SK-N-SH treated with all-trans-retinoic acid at 6 μM for 48 hours (cell line): ENCODE data around the gene MAP7D1.

ENCODE experiments used
- ATAC-seq: fragments of 200-7000 bp; cut with Tn5 transposase; 3 replicates; pipeline ENCODE4 v1.9.1; 2020; ENCODE audit warnings: mild to moderate bottlenecking, moderate library complexity
- ARNTL ChIP-seq: fragments of 450-650 bp; formaldehyde crosslinking; IDR thresholded peaks from 2 replicates; pipeline ENCODE4 v1.5.0; 2020; ENCODE audit warnings: low read depth, mild to moderate bottlenecking, moderate library complexity, borderline replicate concordance
- BACH2 ChIP-seq: fragments of 250-450 bp; sonication (Bioruptor Pico); IDR thresholded peaks from 2 replicates; pipeline ENCODE4 v1.9.0; 2021; ENCODE audit warnings: mild to moderate bottlenecking, borderline replicate concordance
- CSDC2 ChIP-seq: fragments of 250-450 bp; sonication (Bioruptor Pico); IDR thresholded peaks from 2 replicates; pipeline ENCODE4 v1.5.0; 2020; ENCODE audit warnings: mild to moderate bottlenecking, moderate library complexity
- ESRRG ChIP-seq: fragments of 250-450 bp; sonication (Bioruptor Pico); IDR thresholded peaks from 2 replicates; pipeline ENCODE4 v1.6.1; 2021; ENCODE audit warnings: mild to moderate bottlenecking
- GLIS3 ChIP-seq: fragments of 250-450 bp; sonication (Bioruptor Pico); IDR thresholded peaks from 2 replicates; pipeline ENCODE4 v1.5.0; 2020; ENCODE audit warnings: mild to moderate bottlenecking, moderate library complexity
- ISL1 ChIP-seq: fragments of 250-450 bp; sonication (Bioruptor Pico); IDR thresholded peaks from 2 replicates; pipeline ENCODE4 v2.1.2; 2022; ENCODE audit warnings: mild to moderate bottlenecking, moderate library complexity
- OSR1 ChIP-seq: fragments of 250-450 bp; sonication (Bioruptor Pico); IDR thresholded peaks from 2 replicates; pipeline ENCODE4 v1.8.0; 2022; ENCODE audit warnings: moderate library complexity, mild to moderate bottlenecking, inconsistent platforms
- PPARA ChIP-seq: fragments of 250-450 bp; sonication (Bioruptor Pico); IDR thresholded peaks from 2 replicates; pipeline ENCODE4 v1.5.0; 2020; ENCODE audit warnings: mild to moderate bottlenecking, borderline replicate concordance
- RARB ChIP-seq: fragments of 250-450 bp; sonication (Bioruptor Pico); IDR thresholded peaks from 2 replicates; pipeline ENCODE4 v1.8.0; 2021; ENCODE audit warnings: mild to moderate bottlenecking, moderate library complexity
- SNAI2 ChIP-seq: fragments of 250-450 bp; sonication (Bioruptor Pico); IDR thresholded peaks from 2 replicates; pipeline ENCODE4 v1.5.0; 2020; ENCODE audit warnings: mild to moderate bottlenecking, moderate library complexity
- TCF4 ChIP-seq: fragments of 250-450 bp; sonication (Bioruptor Pico); IDR thresholded peaks from 2 replicates; pipeline ENCODE4 v1.8.0; 2021; ENCODE audit warnings: mild to moderate bottlenecking, moderate library complexity, borderline replicate concordance
- TOX ChIP-seq: fragments of 250-450 bp; sonication (Bioruptor Pico); IDR thresholded peaks from 2 replicates; pipeline ENCODE4 v1.8.0; 2021; ENCODE audit warnings: mild to moderate bottlenecking, moderate library complexity, borderline replicate concordance
- ZFP3 ChIP-seq: fragments of 250-450 bp; sonication (Bioruptor Pico); IDR thresholded peaks from 2 replicates; pipeline ENCODE4 v1.5.0; 2020; ENCODE audit warnings: mild to moderate bottlenecking, moderate library complexity
- ZFP30 ChIP-seq: fragments of 450-650 bp; formaldehyde crosslinking; IDR thresholded peaks from 2 replicates; pipeline ENCODE4 v1.5.0; 2022; ENCODE audit warnings: mild to moderate bottlenecking, moderate library complexity
- ZNF565 ChIP-seq: fragments of 450-650 bp; formaldehyde crosslinking; conservative IDR thresholded peaks from 2 replicates; pipeline ENCODE4 v1.5.0; 2020; ENCODE audit warnings: low read depth, mild to moderate bottlenecking, moderate library complexity
- ZNF70 ChIP-seq: fragments of 450-650 bp; formaldehyde crosslinking; IDR thresholded peaks from 2 replicates; pipeline ENCODE4 v1.5.0; 2020; ENCODE audit warnings: mild to moderate bottlenecking, moderate library complexity
- ZNF8 ChIP-seq: fragments of 450-650 bp; formaldehyde crosslinking; IDR thresholded peaks from 2 replicates; pipeline ENCODE4 v1.5.0; 2020; ENCODE audit warnings: mild to moderate bottlenecking, moderate library complexity
- TF ChIP-seq, protein P1 (sequence below): fragments of 250-450 bp; sonication (Bioruptor Pico); IDR thresholded peaks from 2 replicates; pipeline ENCODE4 v1.5.0; 2020; ENCODE audit warnings: mild to moderate bottlenecking, moderate library complexity
- TF ChIP-seq, protein P2 (sequence below): fragments of 250-450 bp; sonication (Bioruptor Pico); IDR thresholded peaks from 2 replicates; pipeline ENCODE4 v1.5.1; 2021; ENCODE audit warnings: mild to moderate bottlenecking, moderate library complexity
- TF ChIP-seq, protein P3 (sequence below): fragments of 250-450 bp; sonication (Bioruptor Pico); IDR thresholded peaks from 2 replicates; pipeline ENCODE4 v1.5.1; 2020; ENCODE audit warnings: low read depth, mild to moderate bottlenecking, moderate library complexity
- TF ChIP-seq, protein P4 (sequence below): fragments of 250-450 bp; sonication (Bioruptor Pico); IDR thresholded peaks from 2 replicates; pipeline ENCODE4 v1.8.0; 2021; ENCODE audit warnings: low read depth, mild to moderate bottlenecking, moderate library complexity, borderline replicate concordance

Gene MAP7D1

DNA sequence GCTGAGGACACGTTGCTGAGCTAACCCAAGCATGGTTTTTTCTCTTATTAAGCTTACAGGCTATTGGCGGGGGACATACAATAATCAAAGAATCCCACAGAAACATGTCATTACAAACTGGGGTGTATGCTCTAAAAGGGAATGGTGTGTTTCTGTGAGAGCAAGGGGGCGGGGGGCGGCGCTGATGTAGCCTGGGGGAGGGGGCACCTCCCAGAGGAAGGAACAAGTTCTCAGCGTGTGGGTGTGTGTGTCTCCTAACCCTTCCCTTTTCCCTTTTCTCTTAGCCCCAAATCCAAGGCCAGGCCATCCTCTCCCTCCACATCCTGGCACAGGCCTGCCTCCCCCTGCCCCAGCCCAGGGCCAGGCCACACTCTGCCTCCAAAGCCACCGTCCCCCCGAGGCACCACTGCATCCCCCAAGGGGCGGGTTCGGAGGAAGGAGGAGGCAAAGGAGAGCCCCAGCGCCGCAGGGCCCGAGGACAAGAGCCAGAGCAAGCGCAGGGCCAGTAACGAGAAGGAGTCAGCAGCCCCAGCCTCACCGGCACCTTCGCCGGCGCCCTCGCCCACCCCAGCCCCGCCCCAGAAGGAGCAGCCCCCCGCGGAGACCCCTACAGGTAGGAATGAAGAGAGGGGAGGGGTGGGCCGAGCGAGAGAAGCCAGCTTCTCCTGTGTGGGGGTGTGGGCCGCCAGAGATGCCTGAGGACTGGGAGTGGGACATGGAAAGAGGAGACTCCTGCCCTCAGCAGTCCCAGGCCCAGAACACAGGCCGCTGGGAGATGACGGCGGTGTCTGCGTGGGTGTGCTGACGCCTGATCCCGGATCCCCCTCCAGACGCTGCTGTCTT lies 21.9 kb downstream of the MAP7D1 start (continued):
- no peak for TF ChIP-seq SNAI2 (CRISPR knock-in tag)
- no peak for TF ChIP-seq RARB
- no peak for TF ChIP-seq GLIS3 (CRISPR knock-in tag)
- TF ChIP-seq, all 23 proteins: peak for 0

DNA sequence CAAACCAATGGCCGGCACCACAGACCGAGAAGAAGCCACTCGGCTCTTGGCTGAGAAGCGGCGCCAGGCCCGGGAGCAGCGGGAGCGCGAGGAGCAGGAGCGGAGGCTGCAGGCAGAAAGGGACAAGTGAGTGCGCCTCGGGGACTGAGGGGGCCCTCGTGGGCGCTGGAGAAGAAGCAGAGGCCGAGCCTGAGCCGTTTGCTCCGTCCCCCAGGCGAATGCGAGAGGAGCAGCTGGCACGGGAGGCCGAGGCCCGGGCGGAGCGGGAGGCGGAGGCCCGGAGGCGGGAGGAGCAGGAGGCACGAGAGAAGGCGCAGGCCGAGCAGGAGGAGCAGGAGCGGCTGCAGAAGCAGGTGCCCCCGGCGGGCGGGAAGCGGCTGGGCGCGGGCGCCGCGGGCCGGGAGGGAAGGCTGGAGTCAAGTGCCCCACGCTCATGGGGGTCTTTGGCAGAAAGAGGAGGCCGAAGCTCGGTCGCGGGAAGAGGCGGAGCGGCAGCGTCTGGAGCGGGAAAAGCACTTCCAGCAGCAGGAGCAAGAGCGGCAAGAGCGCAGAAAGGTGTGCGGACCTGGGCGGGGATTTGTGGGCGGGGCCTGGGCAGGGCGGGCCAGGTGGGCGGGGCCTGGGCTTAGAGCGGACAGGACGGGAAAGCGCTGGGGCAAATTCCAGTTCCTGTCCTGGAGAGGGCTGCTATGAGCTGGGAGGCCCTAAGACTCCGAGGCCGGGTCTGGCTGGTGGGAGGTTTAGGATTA lies 22.7 kb downstream of the MAP7D1 start:
- no peak for ATAC-seq
- TF ChIP-seq ZFP3 (CRISPR knock-in tag) (no peak), SNAI2 (CRISPR knock-in tag) (no peak), ARNTL (CRISPR knock-in tag) (no peak), ZFP30 (CRISPR knock-in tag) (no peak)
- TF ChIP-seq, all 23 proteins: peak for 0

DNA sequence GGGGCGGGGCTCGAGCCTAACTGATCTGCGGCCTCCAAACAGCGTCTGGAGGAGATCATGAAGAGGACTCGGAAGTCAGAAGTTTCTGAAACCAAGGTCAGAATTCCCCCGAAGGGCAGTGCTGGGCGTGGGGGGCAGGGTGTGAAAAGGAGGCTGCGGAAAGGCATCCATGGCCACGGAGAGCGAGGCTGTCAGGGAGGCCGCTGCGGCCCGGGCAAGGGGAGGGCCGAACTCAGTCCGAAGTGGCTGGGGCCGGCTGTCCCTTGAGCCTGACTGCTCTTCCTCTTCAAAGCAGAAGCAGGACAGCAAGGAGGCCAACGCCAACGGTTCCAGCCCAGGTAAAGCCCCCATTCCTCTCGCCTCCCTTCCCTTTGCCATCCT lies 23.2 kb downstream of the MAP7D1 start:
- ATAC-seq: no peak

DNA sequence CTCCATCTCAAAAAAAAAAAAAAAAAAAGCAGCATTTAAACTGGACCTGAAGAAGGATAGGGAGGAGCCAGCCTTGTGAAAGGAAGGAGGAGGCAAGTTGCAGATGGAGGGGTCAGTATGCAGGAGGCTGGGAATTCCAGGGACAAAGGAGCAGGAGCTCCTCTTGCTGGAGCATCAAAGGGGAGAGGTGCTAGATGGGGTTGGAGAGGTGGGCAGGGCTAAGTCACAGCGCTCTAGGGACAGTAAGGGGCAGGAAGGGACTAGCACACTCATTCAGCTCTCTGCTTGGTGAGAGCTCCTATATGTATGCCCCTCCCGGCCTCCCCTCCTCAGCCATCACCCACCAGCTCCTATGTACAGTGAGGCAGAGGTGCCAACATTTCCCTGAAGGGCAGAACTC lies 26.8 kb downstream of the MAP7D1 start:
- ATAC-seq: peak; percentile 12
- TF ChIP-seq BACH2 (CRISPR knock-in tag) (no peak), ZNF565 (CRISPR knock-in tag) (no peak), ZNF70 (CRISPR knock-in tag) (no peak), RARB (no peak), PPARA (CRISPR knock-in tag) (no peak), ISL1 (no peak), ARNTL (CRISPR knock-in tag) (no peak), SNAI2 (CRISPR knock-in tag) (no peak)
- TF ChIP-seq, protein P1, sequence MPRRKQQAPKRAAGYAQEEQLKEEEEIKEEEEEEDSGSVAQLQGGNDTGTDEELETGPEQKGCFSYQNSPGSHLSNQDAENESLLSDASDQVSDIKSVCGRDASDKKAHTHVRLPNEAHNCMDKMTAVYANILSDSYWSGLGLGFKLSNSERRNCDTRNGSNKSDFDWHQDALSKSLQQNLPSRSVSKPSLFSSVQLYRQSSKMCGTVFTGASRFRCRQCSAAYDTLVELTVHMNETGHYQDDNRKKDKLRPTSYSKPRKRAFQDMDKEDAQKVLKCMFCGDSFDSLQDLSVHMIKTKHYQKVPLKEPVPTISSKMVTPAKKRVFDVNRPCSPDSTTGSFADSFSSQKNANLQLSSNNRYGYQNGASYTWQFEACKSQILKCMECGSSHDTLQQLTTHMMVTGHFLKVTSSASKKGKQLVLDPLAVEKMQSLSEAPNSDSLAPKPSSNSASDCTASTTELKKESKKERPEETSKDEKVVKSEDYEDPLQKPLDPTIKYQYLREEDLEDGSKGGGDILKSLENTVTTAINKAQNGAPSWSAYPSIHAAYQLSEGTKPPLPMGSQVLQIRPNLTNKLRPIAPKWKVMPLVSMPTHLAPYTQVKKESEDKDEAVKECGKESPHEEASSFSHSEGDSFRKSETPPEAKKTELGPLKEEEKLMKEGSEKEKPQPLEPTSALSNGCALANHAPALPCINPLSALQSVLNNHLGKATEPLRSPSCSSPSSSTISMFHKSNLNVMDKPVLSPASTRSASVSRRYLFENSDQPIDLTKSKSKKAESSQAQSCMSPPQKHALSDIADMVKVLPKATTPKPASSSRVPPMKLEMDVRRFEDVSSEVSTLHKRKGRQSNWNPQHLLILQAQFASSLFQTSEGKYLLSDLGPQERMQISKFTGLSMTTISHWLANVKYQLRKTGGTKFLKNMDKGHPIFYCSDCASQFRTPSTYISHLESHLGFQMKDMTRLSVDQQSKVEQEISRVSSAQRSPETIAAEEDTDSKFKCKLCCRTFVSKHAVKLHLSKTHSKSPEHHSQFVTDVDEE (CRISPR knock-in tag): no peak

More for the DNA sequence above, 23.2 kb downstream of the MAP7D1 start:
- TF ChIP-seq, protein P2, sequence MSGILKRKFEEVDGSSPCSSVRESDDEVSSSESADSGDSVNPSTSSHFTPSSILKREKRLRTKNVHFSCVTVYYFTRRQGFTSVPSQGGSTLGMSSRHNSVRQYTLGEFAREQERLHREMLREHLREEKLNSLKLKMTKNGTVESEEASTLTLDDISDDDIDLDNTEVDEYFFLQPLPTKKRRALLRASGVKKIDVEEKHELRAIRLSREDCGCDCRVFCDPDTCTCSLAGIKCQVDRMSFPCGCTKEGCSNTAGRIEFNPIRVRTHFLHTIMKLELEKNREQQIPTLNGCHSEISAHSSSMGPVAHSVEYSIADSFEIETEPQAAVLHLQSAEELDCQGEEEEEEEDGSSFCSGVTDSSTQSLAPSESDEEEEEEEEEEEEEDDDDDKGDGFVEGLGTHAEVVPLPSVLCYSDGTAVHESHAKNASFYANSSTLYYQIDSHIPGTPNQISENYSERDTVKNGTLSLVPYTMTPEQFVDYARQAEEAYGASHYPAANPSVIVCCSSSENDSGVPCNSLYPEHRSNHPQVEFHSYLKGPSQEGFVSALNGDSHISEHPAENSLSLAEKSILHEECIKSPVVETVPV: no peak
- TF ChIP-seq, protein P3, sequence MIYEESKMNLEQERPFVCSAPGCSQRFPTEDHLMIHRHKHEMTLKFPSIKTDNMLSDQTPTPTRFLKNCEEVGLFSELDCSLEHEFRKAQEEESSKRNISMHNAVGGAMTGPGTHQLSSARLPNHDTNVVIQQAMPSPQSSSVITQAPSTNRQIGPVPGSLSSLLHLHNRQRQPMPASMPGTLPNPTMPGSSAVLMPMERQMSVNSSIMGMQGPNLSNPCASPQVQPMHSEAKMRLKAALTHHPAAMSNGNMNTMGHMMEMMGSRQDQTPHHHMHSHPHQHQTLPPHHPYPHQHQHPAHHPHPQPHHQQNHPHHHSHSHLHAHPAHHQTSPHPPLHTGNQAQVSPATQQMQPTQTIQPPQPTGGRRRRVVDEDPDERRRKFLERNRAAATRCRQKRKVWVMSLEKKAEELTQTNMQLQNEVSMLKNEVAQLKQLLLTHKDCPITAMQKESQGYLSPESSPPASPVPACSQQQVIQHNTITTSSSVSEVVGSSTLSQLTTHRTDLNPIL: no peak
- TF ChIP-seq ARNTL (CRISPR knock-in tag) (no peak), CSDC2 (CRISPR knock-in tag) (no peak), TOX (CRISPR knock-in tag) (no peak), RARB (no peak), OSR1 (CRISPR knock-in tag) (no peak), ZNF565 (CRISPR knock-in tag) (no peak), ESRRG (CRISPR knock-in tag) (no peak), BACH2 (CRISPR knock-in tag) (no peak), ZNF8 (CRISPR knock-in tag) (no peak), ISL1 (no peak), ZFP30 (CRISPR knock-in tag) (no peak), TCF4 (CRISPR knock-in tag) (no peak), ZNF70 (CRISPR knock-in tag) (no peak), GLIS3 (CRISPR knock-in tag) (no peak), PPARA (CRISPR knock-in tag) (no peak), ZFP3 (CRISPR knock-in tag) (no peak)
- TF ChIP-seq, protein P1 (CRISPR knock-in tag): no peak
- TF ChIP-seq, protein P4, sequence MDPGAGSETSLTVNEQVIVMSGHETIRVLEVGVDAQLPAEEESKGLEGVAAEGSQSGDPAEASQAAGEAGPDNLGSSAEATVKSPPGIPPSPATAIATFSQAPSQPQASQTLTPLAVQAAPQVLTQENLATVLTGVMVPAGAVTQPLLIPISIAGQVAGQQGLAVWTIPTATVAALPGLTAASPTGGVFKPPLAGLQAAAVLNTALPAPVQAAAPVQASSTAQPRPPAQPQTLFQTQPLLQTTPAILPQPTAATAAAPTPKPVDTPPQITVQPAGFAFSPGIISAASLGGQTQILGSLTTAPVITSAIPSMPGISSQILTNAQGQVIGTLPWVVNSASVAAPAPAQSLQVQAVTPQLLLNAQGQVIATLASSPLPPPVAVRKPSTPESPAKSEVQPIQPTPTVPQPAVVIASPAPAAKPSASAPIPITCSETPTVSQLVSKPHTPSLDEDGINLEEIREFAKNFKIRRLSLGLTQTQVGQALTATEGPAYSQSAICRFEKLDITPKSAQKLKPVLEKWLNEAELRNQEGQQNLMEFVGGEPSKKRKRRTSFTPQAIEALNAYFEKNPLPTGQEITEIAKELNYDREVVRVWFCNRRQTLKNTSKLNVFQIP (CRISPR knock-in tag): no peak
